Stimulated activated naive CD4-positive, alpha-beta T cell (primary cell): ENCODE results near the gene PFN1.

ENCODE experiments used
- DNase-seq, 6 experiments: peaks; one replicate each; lab custom pipeline; 2025; lab: John Stamatoyannopoulos, UW

Gene PFN1

DNA sequence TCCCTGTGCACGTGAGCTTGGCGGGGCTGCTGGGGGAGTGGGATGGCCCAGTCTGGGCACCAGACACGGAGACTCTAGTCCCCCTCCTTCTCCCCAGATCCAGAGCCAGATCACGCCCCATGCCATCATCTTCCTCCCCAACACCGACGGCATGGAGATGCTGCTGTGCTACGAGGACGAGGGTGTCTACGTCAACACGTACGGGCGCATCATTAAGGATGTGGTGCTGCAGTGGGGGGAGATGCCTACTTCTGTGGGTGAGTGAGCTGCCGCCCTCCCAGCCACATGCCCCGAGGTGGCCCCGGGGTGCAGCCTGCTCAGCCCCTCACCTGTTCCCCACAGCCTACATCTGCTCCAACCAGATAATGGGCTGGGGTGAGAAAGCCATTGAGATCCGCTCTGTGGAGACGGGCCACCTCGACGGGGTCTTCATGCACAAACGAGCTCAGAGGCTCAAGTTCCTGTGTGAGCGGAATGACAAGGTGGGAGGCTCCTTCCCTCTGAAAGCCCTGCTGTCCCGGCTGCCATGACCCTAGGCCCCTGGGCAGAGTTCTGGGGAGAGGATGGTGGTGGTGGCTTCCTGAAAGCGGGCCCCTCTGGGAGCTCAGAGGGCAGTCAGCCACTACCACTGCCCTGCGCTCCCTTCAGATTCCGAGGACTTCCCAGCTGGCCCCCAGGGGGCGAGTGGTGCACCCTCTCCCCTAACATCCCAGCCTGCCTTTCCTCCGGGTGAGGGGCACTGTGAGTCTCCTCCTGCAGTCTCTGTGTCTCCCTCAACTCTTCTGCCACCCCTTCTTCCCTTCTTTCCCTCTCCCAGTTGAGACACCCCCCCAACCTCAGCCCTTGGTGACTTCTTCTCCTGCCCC lies 51.8 kb downstream of the PFN1 start:
- no peak for DNase-seq

DNA sequence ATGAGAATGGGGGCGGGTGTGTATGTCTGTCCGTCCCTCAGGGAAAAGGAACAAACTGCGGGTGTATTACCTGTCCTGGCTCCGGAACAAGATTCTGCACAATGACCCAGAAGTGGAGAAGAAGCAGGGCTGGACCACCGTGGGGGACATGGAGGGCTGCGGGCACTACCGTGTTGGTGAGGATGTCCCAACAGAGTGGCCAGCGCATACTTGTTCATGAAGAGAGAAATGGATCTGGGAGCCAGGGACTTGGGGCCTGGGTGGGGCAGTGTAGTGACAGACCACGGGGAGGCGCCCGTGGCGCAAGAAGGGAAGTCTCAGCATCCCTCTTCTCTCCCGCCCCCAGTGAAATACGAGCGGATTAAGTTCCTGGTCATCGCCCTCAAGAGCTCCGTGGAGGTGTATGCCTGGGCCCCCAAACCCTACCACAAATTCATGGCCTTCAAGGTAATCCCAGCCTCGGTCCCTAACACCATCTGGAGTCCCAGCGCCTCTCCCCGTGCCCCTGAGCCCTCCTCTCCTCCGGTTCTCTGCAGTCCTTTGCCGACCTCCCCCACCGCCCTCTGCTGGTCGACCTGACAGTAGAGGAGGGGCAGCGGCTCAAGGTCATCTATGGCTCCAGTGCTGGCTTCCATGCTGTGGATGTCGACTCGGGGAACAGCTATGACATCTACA lies 52.5 kb downstream of the PFN1 start:
- no peak for DNase-seq
